Stimulated activated CD4-positive, alpha-beta T cell treated with anti-CD3 and anti-CD28 coated beads, Interleukin-1b, Interleukin-23, amount 100 ng/mL, for 48 hours (primary cell): ENCODE measurements around the gene PRKG1.
"Not testable (repeated sequence)": the region's sequence is repeated elsewhere in the genome, so short reads cannot be mapped to it uniquely, and the experiment has no call there.

ENCODE experiments used
- DNase-seq: peaks from one replicate; pipeline ENCODE4 v3.0.0-alpha.2; 2020

PRKG1 gene

GRCh38 chr10:51231754-51232153 is 157.5 kb downstream of the PRKG1 start:
- no peak for DNase-seq

- DNase-seq: no peak
Observed at GRCh38 chr10:51233337-51234100, 159.2 kb downstream of the PRKG1 start.

- DNase-seq: no peak
Observed at GRCh38 chr10:51235865-51236264, 161.6 kb downstream of the PRKG1 start.

GRCh38 chr10:51239006-51239405 is 164.7 kb downstream of the PRKG1 start:
- no peak for DNase-seq

GRCh38 chr10:51241461-51241860 is 167.2 kb downstream of the PRKG1 start:
- no peak for DNase-seq

- no peak for DNase-seq
Observed at GRCh38 chr10:51242393-51242792, 168.1 kb downstream of the PRKG1 start.

GRCh38 chr10:51244309-51244708 is 170.0 kb downstream of the PRKG1 start:
- no peak for DNase-seq

GRCh38 chr10:51244748-51245490 is 170.6 kb downstream of the PRKG1 start:
- no peak for DNase-seq

- DNase-seq: no peak
Observed at GRCh38 chr10:51246156-51246555, 171.9 kb downstream of the PRKG1 start.

- no peak for DNase-seq
Observed at GRCh38 chr10:51250278-51250920, 176.1 kb downstream of the PRKG1 start.

- no peak for DNase-seq
Observed at GRCh38 chr10:51251110-51251509, 176.8 kb downstream of the PRKG1 start.

GRCh38 chr10:51255381-51255780 is 181.1 kb downstream of the PRKG1 start:
- no peak for DNase-seq

- no peak for DNase-seq
Observed at GRCh38 chr10:51257511-51258248, 183.4 kb downstream of the PRKG1 start.

GRCh38 chr10:51260376-51260775 is 186.1 kb downstream of the PRKG1 start:
- no peak for DNase-seq

GRCh38 chr10:51266496-51266895 is 192.2 kb downstream of the PRKG1 start:
- no peak for DNase-seq

GRCh38 chr10:51267980-51268570 is 193.8 kb downstream of the PRKG1 start:
- not testable (repeated sequence) for DNase-seq

GRCh38 chr10:51269821-51270220 is 195.5 kb downstream of the PRKG1 start:
- no peak for DNase-seq

- DNase-seq: no peak
Observed at GRCh38 chr10:51270936-51271530, 196.7 kb downstream of the PRKG1 start.

GRCh38 chr10:51272099-51272498 is 197.8 kb downstream of the PRKG1 start:
- DNase-seq: not testable (repeated sequence)

- no peak for DNase-seq
Observed at GRCh38 chr10:51272555-51272954, 198.3 kb downstream of the PRKG1 start.

GRCh38 chr10:51273574-51273973 is 199.3 kb downstream of the PRKG1 start:
- no peak for DNase-seq

GRCh38 chr10:51276097-51276496 is 201.8 kb downstream of the PRKG1 start:
- not testable (repeated sequence) for DNase-seq
